Measurements from ENCODE around the gene UBTF.

UBTF gene

DNA sequence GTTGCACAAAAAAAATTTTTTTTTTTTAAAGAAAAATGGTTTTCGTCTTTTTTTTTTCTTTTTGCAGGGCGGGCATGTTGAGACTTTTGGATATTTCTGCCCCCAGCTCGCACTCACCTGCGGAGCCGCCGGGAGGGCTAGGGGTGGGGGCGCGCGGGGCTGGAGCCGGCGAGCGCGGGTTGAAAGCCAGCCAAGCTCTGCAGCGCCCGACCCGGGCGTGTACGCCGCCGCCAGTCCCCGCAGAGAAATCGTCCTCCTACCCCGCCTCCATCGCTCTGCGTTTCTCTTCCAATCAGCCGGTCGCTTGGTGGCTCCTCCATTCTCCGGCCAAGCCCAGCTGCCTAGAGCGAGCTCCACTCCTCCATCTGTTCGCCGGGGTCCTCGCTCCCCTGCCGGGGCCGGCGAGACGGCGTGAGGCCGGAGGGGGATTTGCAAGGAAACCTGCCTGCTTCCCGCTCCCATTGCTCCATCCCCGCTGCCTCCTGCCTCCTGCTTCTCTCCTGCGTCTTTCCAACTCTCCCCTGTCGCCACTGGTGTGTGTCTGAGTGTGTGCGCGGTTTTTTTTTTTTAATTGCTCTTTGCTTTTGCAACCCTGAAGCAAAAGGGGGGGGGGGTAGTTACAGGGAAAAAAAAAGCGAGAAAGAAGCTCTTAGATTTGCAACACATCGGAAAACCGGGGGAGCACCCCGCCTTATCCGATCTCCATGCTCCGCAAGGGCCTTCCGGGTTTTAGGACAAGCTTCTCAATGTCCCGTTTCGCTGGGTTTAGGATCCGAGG lies 1.8 kb upstream of the UBTF start (continued):
- TF ChIP-seq, protein P1, sequence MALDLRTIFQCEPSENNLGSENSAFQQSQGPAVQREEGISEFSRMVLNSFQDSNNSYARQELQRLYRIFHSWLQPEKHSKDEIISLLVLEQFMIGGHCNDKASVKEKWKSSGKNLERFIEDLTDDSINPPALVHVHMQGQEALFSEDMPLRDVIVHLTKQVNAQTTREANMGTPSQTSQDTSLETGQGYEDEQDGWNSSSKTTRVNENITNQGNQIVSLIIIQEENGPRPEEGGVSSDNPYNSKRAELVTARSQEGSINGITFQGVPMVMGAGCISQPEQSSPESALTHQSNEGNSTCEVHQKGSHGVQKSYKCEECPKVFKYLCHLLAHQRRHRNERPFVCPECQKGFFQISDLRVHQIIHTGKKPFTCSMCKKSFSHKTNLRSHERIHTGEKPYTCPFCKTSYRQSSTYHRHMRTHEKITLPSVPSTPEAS (tag by site-specific recombination; IDR thresholded peaks at IDR 0.05): peak; percentile 48
- TF ChIP-seq ZNF132 (tag by site-specific recombination; IDR thresholded peaks at IDR 0.05; ENCODE audit: borderline replicate concordance) (no peak), ZNF561 (tag by site-specific recombination; IDR thresholded peaks at IDR 0.05; ENCODE audit: borderline replicate concordance) (no peak), ZNF791 (tag by site-specific recombination; IDR thresholded peaks at IDR 0.05) (no peak), ZNF560 (tag by site-specific recombination; IDR thresholded peaks at IDR 0.05; ENCODE audit: borderline replicate concordance) (no peak), ZNF645 (tag by site-specific recombination; IDR thresholded peaks at IDR 0.05) (no peak), ZBTB49 (tag by site-specific recombination; IDR thresholded peaks at IDR 0.05; ENCODE audit: low read depth) (no peak), GFI1B (tag by site-specific recombination; IDR thresholded peaks at IDR 0.05) (no peak), ZNF140 (tag by site-specific recombination; IDR thresholded peaks at IDR 0.05) (no peak)

DNA sequence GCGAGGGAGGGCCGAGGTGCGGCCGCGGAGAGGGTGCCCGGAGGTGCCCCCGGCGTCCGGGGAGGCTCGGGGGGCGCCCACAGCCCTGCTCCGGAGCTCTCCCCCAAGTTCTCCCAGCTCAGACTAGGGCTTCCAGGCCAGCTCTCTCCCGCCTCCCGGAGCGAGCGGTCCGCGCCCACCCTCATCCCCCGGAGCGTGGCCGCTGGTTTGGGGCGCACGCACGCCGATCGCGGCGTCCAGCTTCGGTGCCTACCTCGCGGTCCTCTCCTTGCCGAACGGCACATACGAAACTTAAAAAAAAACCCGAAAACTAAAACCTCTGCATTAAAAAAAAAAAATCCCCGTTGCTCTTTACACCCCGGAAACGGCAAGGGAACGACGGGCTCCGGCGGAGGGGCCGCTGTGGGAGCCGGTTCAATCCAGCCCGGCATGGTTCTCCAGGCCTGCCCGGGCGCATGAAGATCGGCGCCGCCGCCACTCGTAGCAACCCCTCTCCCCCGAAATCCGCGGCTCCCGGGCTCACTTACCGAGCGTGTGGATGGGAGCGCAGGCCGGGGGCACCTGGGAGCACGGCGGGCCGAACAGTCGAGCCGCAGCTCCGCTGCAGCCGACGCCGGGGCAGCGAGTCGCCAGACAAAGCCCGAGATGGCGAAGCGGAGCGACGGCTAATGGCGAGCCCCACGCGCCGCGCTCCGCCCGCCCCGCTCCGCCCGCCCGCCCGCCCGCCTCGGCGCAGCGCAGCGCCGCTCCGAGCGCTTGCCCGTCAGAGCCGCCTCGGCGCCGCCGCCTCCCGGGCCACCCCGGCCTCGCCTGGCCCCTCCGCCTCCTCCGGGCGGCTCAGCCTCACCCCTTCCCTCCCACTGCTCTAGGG lies 973 bp upstream of the UBTF start:
- peaks cover 3 to 20% of the 10 kb centered on the region in 2 experiments; a peak in 2 of 3 replicates for H3K36me3 ChIP-seq (ENCODE audit: control insufficient read depth in 2 of 2, insufficient read depth in 1 of 2, low read length in 2 of 2)
- H3K4me3 ChIP-seq (ENCODE audit: low read depth, low read length): peak overlapping the region; percentile 79
- peak overlapping the region; percentile 100 for H3K27ac ChIP-seq (ENCODE audit: extremely low read depth, low read depth, low read length)
- peaks cover 11% of the 10 kb centered on the region for H3K4me1 ChIP-seq (ENCODE audit: control insufficient read depth, insufficient read depth, low read length)
- POLR2A ChIA-PET: interaction anchor here (0.6 to 3.4 kb wide), 32 partner anchors 10 to 519 kb away, joined by 3 to 38 read pairs (median 5); partner anchors contain the start of genes ATXN7L3, DBF4B, FAM171A2 and FZD2
- CTCF ChIA-PET: interaction anchor here (0.7 to 4.4 kb wide), 8 partner anchors 11 to 460 kb away, joined by 3 to 33 read pairs (median 4); partner anchors contain the start of gene TMUB2
- H3K9me3 ChIP-seq (ENCODE audit: control insufficient read depth, insufficient read depth, low read depth, low read length): no peaks in the 10 kb centered on the region
- no peak for TF ChIP-seq REPIN1 (tag by site-specific recombination; IDR thresholded peaks at IDR 0.05; ENCODE audit: low read depth)
- TF ChIP-seq ZNF184 (tag by site-specific recombination; IDR thresholded peaks at IDR 0.05): no peak
- no peak; the same call in 1 of the 2 replicates for TF ChIP-seq MEIS1 (CRISPR knock-in tag; IDR thresholded peaks at IDR 0.05; ENCODE audit: borderline replicate concordance)
- TF ChIP-seq ZNF221 (tag by site-specific recombination; IDR thresholded peaks at IDR 0.05; ENCODE audit: borderline replicate concordance): no peak
- no peak for TF ChIP-seq ZNF670 (tag by site-specific recombination; IDR thresholded peaks at IDR 0.05; ENCODE audit: low read depth)
- TF ChIP-seq ZBTB48 (tag by site-specific recombination; IDR thresholded peaks at IDR 0.05): peak; percentile 54; the same call in 1 of the 2 replicates
- TF ChIP-seq ZNF248 (tag by site-specific recombination; IDR thresholded peaks at IDR 0.05): no peak
- TF ChIP-seq, protein P2, sequence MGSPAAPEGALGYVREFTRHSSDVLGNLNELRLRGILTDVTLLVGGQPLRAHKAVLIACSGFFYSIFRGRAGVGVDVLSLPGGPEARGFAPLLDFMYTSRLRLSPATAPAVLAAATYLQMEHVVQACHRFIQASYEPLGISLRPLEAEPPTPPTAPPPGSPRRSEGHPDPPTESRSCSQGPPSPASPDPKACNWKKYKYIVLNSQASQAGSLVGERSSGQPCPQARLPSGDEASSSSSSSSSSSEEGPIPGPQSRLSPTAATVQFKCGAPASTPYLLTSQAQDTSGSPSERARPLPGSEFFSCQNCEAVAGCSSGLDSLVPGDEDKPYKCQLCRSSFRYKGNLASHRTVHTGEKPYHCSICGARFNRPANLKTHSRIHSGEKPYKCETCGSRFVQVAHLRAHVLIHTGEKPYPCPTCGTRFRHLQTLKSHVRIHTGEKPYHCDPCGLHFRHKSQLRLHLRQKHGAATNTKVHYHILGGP (tag by site-specific recombination; IDR thresholded peaks at IDR 0.05): no peak
- no peak for TF ChIP-seq ZNF830 (tag by site-specific recombination; IDR thresholded peaks at IDR 0.05; ENCODE audit: low read depth)
- TF ChIP-seq, protein P3, sequence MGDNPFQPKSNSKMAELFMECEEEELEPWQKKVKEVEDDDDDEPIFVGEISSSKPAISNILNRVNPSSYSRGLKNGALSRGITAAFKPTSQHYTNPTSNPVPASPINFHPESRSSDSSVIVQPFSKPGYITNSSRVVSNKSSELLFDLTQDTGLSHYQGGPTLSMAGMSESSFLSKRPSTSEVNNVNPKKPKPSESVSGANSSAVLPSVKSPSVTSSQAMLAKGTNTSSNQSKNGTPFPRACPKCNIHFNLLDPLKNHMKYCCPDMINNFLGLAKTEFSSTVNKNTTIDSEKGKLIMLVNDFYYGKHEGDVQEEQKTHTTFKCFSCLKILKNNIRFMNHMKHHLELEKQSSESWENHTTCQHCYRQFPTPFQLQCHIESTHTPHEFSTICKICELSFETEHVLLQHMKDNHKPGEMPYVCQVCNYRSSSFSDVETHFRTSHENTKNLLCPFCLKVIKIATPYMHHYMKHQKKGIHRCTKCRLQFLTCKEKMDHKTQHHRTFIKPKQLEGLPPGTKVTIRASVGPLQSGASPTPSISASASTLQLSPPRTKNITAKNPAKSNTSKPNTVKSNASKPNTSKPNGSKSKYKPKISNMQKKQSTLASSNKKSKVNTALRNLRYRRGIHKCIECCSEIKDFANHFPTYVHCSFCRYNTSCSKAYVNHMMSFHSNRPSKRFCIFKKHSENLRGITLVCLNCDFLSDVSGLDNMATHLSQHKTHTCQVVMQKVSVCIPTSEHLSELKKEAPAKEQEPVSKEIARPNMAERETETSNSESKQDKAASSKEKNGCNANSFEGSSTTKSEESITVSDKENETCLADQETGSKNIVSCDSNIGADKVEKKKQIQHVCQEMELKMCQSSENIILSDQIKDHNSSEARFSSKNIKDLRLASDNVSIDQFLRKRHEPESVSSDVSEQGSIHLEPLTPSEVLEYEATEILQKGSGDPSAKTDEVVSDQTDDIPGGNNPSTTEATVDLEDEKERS (tag by site-specific recombination; IDR thresholded peaks at IDR 0.05): no peak
- TF ChIP-seq SETDB1 (IDR thresholded peaks at IDR 0.05; ENCODE audit: insufficient read length, low read length): no peak
- peak; percentile 96 for TF ChIP-seq ZNF423 (tag by site-specific recombination; IDR thresholded peaks at IDR 0.05)
- no peak for TF ChIP-seq ZNF585B (tag by site-specific recombination; IDR thresholded peaks at IDR 0.05)
- TF ChIP-seq ZNF558 (tag by site-specific recombination; IDR thresholded peaks at IDR 0.05): no peak

Data from HEK293 (cell line).